Measurements from ENCODE around the gene AP1B1.
"Not testable (repeated sequence)": the region's sequence is repeated elsewhere in the genome, so short reads cannot be mapped to it uniquely, and the experiment has no call there.

AP1B1 gene

DNA sequence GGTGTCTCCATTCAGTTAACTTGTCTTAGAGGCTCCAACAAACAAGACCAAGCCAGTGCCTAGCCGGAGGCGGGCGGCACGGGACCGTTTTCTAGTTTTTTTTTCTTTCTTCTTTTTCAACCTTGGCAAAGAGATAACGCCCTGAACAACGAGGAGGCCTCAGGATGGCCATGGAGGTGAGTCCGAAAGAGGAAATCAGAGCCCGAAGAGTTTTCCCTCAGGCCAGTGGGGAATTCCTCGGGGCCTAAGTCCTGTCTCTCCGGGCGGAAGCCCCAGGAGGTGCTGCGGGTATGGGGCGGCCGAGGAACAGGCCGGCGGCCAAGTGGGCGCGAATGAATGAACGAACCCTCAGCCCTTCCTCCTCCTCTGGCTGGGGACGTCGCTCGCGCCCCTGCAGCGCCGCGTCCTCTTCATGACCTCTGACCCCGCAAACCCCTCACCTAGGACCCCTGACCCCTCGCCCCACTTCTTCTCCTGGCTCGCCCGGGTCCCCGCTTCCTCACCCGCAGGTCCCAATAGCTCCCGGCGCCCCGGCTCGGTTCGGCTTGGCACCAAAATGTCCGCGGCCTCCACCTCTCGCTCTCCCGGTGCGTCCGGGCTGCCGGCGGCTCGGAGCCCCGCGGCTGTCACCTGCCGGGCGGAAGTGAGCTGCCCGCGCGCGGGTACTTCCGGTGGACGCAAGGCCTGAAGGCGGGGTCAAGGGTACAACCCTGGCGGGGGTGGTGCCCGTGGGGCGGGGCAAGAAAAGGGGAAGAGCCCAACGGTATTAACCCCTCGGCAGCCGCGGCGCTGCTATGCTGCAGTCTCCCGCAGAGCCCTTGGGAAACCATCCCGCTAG, at the start of gene AP1B1:
AP1B1 (minus strand) TSS at position 650 of the 838 bp plus-strand sequence. CDS start 21,327 bp downstream, outside the sequence.
- peak; percentile 99 for DNase-seq

GRCh38 chr22:29435236-29436136, 47.1 kb upstream of the AP1B1 start:
- no peak for DNase-seq

DNA sequence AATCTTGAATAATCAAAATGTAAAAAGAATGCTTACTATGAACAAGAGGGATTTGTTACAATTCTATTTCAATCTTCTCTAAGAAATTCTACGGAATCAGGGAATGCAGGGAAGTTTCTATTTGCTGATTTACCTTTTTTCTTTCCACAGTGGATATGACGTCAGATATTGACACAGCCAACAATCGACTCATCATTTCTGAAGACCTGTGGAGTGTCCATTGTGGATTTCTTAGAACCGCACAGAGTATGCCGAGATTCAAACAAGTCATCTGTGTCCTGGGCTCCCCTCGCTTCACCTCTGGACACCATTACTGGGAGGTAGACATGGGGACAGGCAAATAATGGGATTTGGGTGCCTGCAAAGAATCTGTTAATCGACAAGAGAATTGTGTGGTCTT, 45.9 kb upstream of the AP1B1 start:
- no peak for DNase-seq

DNA sequence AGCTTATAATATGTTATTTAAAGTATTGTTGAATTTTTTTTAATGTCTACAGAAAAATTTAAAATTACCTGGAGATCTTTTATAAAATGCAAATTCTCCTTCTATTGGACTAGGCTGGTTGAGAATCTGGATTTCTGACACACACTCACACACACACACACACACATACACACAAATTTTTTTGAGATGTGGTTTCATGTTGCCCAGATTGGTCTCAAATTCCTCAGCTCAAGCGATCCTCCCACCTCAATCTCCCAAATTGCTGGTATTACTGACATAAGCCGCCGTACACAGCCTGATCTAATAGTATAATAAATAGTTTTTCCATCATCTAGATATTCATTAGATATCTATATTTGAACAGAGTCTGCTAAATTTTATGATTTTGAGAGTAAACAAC, 45.5 kb upstream of the AP1B1 start:
- no peak for DNase-seq

DNA sequence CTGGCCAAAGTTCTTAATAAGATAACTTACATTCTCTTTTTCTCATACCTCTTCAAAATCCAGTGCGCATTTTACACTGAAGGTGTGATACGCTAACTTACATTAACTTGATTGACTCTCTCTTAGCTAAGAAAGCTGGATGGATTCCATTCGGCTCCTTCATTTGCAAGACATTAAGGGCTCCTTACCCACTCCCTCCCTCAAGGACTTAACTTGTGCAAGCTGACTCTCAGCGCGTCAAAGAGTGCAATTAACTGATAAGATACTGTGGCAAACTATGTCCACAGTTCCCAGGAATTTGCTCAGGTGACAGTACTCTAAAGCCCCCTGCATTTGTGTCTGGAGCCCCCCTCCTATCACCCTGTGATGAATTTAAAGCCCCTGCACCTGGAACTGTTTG, 43.6 kb upstream of the AP1B1 start:
- DNase-seq = no peak

GRCh38 chr22:29427176-29427760, 38.9 kb upstream of the AP1B1 start:
- no peak for DNase-seq

DNA sequence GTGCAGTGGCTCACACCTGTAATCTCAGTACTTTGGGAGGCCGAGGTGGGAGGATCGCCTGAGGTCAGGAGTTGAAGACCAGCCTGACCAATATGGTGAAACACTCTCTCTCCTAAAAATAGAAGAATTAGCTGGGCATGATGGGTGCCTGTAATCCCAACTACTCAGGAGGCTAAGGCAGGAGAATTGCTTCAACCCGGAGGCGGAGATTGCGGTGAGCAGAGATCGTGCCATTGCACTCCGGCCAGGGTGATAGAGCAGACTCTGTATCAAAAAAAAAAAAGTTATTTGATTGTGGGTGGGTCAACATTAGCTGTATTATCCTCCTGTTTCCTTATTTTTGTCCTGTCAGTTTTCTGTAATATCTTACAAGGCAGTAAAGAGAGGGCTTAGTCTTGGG, 38.1 kb upstream of the AP1B1 start:
- DNase-seq = no peak

- not testable (repeated sequence) for DNase-seq
Observed at GRCh38 chr22:29418704-29419103, 30.3 kb upstream of the AP1B1 start.

GRCh38 chr22:29414951-29415591, 26.7 kb upstream of the AP1B1 start:
- DNase-seq = peak; percentile 58

DNA sequence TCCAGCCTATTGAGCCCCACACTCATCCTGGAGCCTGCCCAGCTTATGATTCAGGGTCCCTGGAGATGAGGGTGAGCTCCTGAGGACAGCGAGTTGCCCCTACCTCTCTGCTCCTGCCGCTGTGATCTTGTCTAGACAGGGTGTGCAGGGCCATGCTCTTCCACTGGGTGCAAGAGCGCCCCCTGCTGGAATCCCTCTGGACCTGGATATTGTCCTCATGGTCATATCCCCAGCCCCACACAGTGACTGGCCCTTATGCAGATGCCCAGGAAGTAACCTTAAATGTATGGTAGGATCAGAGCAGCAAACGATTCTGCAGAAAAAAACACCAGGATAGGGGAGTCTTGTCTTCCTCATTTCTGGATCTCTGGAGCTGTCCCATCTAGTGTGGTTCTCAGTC, 24.4 kb upstream of the AP1B1 start:
- peak; percentile 50 for DNase-seq

GRCh38 chr22:29411569-29412211, 23.3 kb upstream of the AP1B1 start:
- not testable (repeated sequence) for DNase-seq

- peak; percentile 26 for DNase-seq
Observed at GRCh38 chr22:29408940-29409339, 20.6 kb upstream of the AP1B1 start.

GRCh38 chr22:29401538-29401937, 13.2 kb upstream of the AP1B1 start:
- not testable (repeated sequence) for DNase-seq

DNA sequence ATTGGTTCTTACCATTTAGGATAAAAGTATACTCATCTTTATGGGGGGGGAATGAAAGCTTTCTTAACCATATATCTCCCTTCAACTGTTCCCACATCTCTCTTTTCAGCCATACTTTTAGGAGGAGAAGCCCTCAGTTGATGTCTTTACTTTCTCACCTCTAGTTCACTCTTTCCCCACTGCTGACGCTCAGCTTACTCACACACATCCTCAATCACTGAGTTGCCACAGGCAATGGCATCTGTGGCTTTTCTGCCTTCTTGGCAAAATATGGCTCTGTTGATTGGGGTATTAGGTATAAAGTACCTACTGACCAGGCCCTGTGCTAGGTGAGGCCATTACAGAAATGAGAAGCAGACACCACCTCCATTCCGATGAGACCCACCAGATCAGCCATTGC, 12.2 kb upstream of the AP1B1 start:
- DNase-seq = no peak

DNA sequence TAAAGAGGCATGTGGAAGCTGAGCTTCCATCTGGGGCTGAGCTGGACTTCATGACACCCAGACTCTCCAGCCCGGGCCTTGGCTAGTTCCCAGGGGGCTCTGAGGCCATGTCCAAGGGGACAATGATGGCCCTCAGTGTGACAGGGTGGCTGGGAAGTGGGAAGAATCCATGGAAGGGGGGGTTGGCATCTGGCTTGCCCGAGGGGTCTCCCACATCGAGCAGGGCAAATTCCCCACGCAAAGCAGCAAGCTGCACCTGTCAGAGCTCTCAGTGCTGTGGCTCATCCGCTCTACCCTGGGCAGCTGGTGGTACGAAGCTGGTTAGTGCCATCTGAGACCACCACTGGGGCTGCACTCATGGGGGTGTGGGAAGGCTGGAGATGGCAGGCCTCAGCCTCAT, 9.4 kb upstream of the AP1B1 start:
- DNase-seq = no peak

DNA sequence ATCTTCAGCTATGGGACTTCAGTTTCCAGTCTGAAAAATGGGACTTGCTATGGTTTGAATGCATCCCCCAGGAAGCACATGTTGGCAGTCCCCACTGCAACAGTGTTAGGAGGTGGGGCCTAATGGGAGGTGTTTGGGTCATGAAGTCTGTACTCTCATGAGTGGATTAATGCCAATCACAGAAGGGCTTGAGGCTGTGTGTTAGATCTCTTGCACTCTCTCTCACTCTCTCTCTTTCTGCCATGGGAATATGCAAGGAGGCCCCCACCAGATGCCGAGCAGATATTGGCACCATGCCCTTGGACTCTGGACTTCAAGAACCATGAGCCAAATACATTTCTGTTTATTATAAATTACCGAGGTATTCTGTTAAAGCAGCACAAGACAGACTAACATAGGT, 7.8 kb upstream of the AP1B1 start:
- DNase-seq = no peak

DNA sequence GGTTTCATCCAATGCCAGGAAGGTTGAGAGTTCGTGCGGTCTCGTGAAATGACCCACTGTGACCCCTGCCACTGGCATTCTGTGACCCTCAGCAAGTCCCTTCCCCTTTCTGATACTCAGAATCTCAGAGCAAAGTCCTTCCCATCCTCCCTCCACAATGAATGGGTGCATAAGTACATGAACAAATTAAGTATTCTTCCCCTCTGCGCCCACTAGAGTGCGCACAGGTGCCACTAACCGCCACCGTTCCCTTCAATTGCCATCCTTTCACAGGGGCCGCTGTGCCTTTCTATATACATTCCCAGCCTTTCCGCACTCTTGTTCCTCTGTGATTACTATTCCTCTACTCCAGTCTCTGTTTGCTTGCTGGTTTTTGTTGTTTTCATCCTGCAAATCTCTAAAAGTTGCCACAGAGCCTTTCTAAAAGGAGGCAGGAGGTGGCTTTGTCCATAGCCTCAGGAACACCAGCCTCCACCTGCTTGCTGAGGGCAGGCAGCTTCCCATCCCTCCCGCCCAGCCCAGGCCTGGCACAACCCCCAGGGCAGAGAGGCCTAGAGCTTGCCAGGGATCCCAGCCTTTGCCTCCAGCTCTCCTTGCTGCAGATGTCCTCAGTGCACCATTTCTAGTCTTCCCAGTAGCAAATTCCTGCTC, 6.7 kb upstream of the AP1B1 start:
- DNase-seq = peak; percentile 91

DNA sequence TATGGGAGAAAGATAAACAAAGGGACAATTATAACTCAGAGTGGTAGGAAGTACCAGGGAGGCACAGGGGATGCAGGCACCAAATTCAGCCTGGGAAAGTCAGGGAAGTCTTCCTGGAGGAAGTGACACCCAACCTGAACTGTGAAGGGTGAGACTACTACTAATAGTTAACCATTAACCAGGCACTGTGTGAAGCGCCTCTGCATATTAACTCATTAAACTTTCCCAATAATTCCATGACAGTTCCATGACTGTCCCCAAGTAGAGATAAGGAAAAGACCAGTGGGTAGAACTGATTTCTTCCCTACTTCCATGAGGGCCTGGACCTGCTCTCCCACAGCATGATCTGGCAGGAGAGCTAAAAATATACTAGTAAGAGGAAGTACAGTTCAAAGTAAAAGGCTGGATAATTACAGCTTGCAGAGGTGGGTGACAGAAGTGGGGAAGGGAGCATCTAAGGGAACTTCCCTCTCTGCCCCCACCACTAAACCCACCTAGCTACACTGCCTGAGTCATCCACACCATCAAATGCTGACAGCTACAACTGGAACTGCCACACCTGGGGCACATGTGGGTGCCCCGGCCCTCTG, 4.7 kb upstream of the AP1B1 start:
- DNase-seq = peak; percentile 38

DNA sequence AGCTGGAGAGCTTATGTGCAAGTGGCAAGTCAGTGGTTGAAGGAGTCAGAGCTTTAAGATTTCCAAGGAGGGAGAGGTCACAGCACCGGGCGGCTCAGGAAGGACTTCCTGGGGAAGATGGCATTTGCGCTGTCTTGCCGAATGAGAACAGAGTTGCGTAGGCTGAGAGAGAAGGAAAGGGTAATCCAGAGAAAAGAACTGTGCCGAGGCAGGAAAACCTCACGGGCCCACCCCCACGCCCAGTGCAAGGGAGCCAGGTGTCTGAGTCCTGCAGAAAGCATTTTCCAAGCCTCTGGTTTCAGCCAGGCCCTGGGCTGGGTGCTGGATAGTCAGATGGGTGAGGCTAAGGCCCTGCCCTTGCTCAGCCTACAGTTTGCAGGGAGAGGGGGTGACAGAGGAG, 3.2 kb upstream of the AP1B1 start:
- no peak for DNase-seq

DNA sequence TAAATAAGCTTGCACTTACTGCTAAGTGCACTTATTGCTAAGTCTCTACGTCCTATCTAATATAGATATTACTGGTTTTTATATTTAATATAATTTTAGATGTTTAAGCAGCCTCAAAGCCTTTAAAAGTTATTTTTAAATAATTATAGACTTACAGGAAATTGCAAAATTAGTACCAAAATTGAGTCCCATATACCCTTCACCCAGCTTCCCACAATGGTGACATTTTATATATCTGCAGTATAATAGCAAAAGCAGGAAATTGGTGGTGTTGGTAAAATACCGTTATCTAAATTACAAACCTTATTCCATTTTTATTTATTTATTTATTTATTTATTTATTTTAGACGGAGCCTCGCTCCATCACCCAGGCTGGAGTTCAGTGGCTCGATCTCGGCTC, 1.9 kb upstream of the AP1B1 start:
- no peak for DNase-seq

GRCh38 chr22:29388759-29389090, 355 bp upstream of the AP1B1 start:
- DNase-seq = no peak

- peak; percentile 42 for DNase-seq
Observed at GRCh38 chr22:29386708-29387107, 1.7 kb downstream of the AP1B1 start.
